Activated T-helper 1 cell treated with Interleukin-2 at 50 U/mL for 16 hours (primary cell): ENCODE measurements around the gene CBFB.

Experiments used
- DNase-seq: peaks from one replicate; pipeline ENCODE4 v3.0.0-alpha.2; 2020; ENCODE audit warnings: low read depth

Gene CBFB

GRCh38 chr16:67129422-67129821 is 100.5 kb downstream of the CBFB start:
- DNase-seq: no peak

DNA sequence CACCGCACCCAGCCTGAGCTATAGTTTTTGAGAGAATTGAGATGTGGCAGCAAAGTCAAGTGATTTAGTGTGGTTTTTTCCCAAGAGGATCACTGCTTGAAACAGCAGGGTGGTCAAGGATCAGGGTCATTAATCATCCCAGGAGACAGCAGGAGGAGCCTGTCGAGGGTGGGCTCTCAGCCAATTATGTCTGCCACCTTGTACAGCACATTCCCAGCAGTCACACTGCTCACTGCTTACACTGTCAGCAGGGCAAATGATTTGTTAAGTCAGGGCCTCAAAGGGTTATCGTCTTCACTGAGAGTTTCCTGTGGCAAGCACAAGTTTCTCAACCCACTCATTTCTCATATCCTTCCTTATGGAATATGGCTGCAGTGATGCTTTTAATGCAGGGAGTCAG is 108.7 kb downstream of the CBFB start:
- DNase-seq: no peak

GRCh38 chr16:67141391-67141790 is 112.4 kb downstream of the CBFB start:
- DNase-seq: no peak

DNA sequence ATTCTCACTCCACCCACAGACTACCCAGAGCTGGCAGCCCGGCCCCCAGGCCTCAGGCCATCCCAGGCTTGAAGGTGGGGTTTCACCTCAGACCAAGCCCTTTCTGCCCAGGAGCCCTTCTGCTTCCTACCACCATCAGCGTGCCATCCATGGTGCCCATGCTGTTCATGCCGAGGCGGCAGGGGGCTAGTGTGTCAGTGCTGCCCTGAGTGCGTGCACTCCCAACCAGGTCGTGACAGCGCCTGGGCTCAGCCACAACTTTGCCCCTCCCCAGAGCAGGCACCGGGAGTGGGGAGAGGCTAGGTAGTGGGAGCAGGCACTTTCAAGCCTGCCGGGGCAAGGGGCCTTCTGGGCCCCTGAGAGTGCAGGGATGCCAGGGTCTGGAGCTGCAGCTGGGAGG is 113.4 kb downstream of the CBFB start:
- no peak for DNase-seq

DNA sequence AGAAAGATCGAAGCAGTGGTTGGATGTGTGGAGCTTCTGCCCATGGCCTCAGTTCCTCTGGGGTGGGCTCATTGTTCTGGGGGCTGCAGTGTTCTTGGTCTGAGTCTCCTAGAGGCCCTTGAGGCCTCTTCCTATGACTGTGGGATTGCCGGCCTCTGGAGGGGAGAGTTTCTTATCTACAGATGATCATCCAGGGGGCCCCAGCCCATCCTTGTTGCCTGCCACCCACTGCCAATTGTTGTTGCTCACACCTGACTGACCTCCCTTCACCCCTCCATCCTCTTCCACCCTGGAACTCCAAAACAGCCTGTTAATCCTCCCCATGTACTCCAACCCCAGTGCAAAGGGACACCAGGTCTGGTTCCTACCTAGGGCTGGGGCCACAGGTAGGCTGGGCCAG is 116.0 kb downstream of the CBFB start:
- no peak for DNase-seq

GRCh38 chr16:67145746-67146145 is 116.8 kb downstream of the CBFB start:
- DNase-seq: no peak

DNA sequence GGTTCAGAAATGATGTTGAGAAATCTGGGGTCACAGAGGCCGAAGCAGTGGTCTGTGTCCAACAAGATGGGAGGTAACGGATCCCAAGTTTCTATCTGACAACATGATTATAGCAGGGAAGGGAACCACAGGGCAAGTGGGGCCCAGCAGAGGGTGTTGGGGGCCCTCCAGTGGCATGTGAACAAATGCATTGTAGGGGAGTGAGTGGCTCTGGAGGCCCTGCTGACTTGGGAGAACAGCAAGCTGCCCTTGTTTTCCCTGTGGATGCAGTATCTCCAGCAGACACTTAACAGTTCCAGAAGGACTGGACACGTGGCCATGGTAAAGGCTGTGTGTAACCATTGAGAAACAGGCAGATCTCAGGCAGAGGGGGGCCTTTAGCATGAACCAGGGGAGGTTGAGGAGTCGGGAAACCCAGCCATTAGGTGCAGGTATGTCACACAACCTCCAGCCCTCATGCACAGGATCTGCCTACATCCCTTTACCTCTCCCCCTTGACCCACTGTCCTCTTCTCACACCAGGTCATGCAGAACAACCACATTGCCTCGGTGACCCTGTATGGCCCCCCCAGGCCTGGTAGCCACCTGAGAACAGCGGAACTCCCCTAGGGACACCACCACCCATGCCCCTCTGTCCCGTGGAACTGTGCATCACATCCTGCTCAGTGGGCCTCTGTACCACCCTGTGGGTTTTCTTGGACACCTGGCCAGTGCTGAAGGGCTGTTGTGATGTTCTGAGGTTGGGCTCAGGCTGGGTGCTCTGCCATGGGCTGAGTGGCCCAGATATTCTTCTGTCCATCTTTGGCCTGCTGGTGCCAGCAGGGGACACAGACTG is 117.8 kb downstream of the CBFB start:
- DNase-seq: no peak

- no peak for DNase-seq
Observed at GRCh38 chr16:67147437-67148140, 118.6 kb downstream of the CBFB start.

- DNase-seq: no peak
Observed at GRCh38 chr16:67148221-67148620, 119.3 kb downstream of the CBFB start.

DNA sequence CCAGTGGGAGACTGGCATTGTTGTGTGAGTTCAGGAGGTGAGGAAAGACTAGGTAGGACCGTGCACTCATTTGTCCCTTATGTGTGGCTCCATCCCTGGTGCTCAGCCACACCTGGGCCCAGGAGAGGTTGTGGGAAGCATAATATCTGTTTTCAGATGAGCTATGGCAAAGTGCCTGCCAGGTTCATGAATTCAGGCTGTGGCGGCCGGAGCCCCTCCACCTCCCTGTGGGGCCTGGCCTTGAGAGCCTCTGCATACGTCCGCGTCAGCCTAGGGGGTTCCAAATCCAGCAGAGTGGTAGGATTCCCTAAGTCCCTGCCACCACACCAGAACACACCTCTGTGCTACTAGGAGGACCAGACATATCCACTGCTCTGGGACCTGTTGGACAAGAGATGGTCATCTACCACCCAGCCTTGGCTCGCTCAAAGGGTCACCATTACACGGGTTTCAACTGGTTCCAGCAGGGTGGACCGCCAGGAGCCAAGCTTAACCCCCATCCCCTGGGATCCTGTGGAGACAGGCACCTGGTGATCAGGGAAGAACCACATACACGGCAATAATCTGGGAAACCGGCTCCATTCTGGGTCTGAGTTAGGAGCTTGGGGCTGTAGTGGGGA is 119.8 kb downstream of the CBFB start:
- DNase-seq: no peak

DNA sequence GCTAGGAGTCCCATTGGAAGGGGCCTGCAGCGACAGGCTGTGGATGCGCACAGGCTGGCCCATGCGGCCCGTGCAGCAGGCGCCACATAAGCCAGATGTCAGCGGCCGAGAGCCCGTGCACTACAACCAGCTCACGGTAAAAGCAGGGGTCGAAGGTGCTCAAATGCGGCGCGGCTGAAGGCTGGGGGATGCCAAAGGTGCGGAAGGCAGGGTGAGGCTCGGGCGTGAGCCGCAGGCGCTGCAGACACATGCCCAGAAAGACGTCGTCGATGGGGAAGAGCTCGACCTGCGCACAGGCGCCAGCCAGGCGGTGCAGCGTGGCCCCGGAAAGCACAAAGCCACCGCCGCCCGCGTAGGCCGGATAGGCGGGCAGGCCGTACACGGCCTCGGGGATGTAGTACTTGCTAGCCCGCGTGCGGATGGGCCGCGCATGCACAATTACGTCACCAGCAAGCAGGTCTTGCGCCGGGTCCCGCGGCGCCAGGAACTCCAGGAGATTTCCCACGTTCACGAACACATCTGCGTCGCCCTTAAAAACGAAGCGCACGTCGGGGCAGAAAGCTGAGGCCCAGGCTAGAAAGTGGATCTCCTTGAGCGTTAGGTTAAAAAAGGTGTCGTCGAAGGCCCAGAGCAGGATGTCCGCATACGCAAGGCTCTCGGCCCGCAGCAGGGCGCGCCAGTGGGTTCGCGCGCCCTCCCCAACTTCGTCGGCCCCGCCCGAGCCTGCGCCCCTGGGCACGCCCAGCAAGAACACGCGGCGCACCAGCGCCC is 120.5 kb downstream of the CBFB start:
- no peak for DNase-seq

- no peak for DNase-seq
Observed at GRCh38 chr16:67150047-67150832, 121.3 kb downstream of the CBFB start.
